GOT3 (cell line): ENCODE measurements around the gene PSMD13.
"Not testable (repeated sequence)": the region's sequence is repeated elsewhere in the genome, so short reads cannot be mapped to it uniquely, and the experiment has no call there.

Source experiments
- DNase-seq: peaks from one replicate; lab custom pipeline; 2025; ENCODE audit warnings: mixed read lengths; lab: John Stamatoyannopoulos, UW

PSMD13 gene

DNA sequence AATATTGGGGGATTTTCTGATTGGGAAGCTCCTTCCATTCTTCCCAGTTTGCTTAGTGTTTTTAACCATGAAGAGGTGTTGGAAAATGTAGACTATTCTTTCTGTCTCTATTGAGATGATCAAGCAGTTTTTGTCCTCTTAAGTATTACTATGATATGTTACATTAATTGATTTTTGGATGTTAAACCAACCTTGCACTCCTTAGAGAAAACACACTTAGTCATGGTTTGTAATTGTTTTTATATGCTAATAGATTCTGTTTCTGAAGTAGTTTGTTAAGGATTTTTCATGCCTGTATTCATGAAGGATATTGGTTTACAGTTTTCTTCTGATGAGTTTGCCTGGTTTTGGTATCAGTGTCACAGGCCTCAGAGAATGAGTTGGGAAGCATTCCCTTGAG is 39.4 kb downstream of the PSMD13 start:
- no peak for DNase-seq

DNA sequence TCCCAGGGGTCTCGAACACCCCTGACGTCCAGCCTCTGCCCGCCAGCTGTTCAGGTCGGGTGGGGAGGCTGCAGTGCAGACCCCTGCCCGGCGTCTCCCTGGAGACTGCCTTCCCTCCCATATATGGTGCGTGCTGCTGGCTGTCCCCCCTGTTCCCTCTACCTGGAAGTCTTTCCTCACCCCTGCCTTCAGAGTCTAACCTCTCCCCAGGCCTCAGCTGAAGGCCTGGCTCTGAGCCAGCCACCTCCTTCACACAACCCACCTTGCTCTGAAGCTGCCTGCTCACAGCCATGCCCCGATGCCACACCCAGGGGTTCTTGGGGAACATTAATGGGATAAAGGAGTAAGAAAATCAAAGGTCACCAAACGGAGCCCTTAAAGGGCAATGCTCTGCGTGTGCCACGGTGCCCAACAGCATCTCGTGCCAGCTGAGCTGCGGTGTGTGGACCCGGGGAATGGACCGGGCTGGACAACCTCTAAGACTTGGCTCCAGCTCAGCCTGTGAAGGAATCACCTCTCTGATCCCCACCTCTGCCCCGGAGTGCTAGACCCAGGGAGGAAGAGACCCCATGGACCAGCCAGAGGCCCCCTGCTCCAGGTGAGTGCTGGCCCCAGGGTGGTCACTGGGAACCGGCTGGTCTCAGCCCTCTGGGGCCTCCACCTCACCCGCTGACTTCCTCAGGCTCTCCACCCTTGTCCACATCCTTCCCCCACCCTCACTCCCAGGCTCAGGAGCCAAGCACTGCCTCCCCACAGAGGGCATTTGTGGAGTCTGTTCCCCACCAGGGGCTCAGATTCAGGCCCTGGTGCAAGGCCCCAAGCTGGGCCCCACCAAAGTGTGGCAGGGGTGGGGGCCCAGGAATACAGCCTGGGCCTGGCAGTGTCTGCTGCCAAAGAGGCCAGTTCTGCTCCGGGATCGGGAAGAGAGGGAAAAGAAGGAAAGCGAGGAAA is 41.5 kb downstream of the PSMD13 start, which contains the start of gene NLRP6:
TSS of gene NLRP6 (plus strand) at position 407 of the 951 bp plus-strand sequence. CDS start at position 570, 163 bp downstream.
- no peak for DNase-seq

DNA sequence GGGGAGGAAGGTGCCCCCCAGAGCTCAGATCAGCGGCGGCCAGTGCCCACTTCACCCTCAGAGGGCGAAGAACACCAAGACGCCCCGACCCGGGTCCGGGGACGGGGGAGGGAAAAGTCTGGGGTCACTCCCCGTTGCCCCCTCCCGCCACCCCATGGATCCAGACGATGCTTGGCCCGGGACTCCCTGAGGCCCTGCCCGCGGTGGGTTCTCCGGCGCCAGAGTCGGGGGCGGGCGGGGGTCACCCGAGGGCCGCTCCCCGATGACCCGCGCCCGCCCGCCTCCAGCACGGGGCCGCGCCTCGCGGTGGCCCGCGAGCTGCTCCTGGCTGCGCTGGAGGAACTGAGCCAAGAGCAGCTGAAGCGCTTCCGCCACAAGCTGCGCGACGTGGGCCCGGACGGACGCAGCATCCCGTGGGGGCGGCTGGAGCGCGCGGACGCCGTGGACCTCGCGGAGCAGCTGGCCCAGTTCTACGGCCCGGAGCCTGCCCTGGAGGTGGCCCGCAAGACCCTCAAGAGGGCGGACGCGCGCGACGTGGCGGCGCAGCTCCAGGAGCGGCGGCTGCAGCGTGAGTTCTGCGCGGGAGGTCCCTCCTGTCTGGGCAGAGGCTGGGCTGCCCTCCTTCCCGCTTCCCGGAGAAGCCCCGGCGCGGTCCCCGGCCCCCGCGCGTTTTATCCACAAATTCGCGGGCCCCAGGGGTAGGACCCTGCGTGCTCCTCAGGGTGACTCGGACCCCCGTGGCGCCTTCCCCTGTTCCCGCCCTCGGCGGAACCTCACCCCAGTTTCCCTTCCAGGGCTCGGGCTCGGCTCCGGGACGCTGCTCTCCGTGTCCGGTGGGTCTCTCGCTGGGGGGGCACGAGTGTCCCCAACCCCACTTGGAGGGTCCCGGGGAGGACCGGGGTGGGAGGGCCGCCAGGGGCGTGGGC is 42.5 kb downstream of the PSMD13 start:
- DNase-seq, result no peak

DNA sequence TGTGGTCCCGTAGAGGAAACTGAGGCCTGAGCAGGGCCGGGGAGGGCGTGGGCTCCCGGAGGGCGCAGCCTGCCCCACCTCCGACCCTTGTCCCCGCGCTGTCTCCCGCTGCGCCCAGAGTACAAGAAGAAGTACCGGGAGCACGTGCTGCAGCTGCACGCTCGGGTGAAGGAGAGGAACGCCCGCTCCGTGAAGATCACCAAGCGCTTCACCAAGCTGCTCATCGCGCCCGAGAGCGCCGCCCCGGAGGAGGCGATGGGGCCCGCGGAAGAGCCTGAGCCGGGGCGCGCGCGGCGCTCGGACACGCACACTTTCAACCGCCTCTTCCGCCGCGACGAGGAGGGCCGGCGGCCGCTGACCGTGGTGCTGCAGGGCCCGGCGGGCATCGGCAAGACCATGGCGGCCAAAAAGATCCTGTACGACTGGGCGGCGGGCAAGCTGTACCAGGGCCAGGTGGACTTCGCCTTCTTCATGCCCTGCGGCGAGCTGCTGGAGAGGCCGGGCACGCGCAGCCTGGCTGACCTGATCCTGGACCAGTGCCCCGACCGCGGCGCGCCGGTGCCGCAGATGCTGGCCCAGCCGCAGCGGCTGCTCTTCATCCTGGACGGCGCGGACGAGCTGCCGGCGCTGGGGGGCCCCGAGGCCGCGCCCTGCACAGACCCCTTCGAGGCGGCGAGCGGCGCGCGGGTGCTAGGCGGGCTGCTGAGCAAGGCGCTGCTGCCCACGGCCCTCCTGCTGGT is 43.4 kb downstream of the PSMD13 start:
- DNase-seq, result no peak

DNA sequence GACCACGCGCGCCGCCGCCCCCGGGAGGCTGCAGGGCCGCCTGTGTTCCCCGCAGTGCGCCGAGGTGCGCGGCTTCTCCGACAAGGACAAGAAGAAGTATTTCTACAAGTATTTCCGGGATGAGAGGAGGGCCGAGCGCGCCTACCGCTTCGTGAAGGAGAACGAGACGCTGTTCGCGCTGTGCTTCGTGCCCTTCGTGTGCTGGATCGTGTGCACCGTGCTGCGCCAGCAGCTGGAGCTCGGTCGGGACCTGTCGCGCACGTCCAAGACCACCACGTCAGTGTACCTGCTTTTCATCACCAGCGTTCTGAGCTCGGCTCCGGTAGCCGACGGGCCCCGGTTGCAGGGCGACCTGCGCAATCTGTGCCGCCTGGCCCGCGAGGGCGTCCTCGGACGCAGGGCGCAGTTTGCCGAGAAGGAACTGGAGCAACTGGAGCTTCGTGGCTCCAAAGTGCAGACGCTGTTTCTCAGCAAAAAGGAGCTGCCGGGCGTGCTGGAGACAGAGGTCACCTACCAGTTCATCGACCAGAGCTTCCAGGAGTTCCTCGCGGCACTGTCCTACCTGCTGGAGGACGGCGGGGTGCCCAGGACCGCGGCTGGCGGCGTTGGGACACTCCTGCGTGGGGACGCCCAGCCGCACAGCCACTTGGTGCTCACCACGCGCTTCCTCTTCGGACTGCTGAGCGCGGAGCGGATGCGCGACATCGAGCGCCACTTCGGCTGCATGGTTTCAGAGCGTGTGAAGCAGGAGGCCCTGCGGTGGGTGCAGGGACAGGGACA is 44.1 kb downstream of the PSMD13 start:
- DNase-seq, result no peak

DNA sequence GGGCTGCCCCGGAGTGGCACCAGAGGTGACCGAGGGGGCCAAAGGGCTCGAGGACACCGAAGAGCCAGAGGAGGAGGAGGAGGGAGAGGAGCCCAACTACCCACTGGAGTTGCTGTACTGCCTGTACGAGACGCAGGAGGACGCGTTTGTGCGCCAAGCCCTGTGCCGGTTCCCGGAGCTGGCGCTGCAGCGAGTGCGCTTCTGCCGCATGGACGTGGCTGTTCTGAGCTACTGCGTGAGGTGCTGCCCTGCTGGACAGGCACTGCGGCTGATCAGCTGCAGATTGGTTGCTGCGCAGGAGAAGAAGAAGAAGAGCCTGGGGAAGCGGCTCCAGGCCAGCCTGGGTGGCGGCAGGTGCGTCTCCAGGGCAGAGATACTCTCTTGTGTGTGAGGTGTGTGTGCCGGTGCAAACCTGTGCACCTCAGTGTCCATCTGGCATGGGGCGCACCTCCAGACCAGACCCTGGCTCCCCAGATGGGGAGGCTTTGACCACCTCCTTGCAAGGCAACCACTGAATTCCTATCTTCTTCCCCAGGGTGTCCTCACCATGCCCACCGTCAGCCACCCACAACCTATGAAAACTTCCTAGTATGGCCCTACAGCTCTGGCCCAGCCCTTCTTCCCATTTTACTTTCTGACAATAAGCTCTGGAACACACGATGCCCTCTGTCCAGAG is 44.8 kb downstream of the PSMD13 start:
- DNase-seq, result no peak

DNA sequence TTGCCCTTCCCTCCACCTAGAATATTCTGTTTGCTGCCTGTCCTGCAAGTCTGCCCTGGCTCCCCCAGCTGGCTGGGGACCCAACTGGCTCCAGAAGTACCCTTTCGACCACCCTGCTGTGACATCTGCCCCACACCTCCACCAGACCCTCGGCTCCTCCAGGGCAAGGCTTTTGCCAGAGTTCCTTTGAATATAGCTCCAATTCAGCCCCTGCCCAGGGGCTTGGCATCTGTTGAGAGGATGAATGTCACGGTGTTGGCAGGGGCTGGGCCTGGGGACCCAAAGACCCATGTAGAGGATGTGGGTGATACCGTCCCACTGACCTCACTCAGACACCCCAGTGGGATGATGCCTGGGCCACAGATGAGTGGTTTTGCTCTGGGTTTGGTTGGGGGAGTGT is 45.4 kb downstream of the PSMD13 start:
- DNase-seq, result no peak

DNA sequence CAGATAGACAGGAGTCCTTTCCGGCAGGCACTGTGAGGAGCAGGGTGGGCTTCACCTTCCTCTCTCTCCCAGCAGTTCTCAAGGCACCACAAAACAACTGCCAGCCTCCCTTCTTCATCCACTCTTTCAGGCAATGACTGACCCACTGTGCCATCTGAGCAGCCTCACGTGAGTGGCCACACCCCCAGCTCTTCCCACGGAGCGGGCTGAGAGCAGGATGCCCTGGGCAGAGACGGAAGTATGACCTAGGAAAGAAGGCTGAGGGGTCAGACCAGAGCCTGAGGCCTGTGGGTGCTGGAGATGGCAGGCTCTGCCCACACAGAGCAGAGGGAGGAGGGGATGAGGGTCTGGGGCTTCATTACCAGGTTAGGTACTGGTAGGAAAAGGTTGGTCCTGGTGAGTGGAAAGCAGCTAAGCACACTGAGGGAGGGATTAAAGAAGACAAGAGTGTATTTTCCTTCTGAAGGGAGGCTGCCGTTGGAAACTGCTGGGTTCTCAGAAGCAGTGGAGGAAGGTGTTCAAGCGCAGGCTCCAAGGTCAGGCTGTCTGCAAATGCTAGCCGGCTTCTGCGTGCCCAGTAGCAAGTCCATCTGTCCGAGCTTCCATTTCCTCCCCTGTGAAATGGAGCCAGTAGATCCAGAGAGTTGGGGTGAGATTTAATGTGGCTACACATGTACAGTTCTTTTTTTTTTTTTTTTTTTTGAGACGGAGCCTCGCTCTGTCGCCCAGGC is 46.0 kb downstream of the PSMD13 start:
- no peak for DNase-seq

DNA sequence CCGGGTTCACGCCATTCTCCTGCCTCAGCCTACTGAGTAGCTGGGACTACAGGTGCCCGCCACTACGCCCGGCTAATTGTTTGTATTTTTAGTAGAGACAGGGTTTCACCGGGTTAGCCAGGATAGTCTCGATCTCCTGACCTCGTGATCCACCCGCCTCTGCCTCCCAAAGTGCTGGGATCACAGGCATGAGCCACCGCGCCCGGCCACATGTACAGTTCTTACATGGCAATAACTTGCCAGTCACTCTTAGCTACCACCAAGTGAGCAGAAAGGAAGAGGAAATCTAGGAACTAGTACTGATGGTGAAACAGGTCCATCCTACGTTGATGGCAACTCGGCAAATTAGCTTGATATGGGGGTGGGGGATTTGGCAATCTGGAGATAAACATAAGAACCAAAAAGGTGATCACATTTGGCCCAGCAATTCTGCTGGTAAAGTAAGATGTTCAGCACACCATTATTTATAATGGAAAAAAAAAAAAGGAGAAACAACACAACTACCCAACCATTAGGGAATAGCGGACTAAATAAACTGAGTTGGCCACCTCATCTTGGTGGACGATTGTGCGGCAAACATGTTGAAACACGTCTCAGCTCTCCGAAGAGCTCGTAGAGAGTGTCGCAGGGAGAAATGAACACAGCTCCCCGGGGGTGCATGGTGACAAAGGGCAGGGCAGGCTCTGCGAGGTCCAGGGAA is 46.8 kb downstream of the PSMD13 start:
- DNase-seq, result no peak

DNA sequence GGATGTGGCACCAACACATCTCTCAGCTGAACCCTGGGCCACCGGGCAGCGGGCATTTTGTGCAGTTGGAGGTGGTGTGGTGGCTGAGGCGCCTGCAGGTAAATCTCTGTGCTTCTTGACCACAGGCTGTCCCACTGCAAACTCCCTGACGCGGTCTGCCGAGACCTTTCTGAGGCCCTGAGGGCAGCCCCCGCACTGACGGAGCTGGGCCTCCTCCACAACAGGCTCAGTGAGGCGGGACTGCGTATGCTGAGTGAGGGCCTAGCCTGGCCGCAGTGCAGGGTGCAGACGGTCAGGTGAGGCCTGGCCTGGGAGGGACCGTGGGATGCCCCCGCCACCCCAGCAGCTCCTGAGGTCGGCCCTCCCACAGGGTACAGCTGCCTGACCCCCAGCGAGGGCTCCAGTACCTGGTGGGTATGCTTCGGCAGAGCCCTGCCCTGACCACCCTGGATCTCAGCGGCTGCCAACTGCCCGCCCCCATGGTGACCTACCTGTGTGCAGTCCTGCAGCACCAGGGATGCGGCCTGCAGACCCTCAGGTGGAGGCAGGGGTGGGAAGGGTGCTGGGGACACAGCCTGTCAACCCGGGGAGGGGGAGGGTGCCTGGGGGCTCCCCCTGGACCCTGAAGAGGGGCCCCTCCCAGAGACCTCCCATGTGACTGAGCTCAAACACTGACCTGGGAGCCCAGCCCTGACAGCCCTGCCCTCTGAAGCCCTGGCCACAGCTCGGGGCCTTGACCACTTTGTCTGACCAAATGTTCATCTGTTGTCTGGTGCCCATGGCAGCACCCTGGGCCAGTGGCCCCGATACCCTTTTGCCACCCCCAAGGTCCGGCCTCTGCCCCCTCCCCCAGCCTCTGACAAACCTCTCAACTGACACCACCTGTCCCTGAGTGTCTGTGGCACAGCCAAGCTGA is 47.6 kb downstream of the PSMD13 start:
- no peak for DNase-seq

DNA sequence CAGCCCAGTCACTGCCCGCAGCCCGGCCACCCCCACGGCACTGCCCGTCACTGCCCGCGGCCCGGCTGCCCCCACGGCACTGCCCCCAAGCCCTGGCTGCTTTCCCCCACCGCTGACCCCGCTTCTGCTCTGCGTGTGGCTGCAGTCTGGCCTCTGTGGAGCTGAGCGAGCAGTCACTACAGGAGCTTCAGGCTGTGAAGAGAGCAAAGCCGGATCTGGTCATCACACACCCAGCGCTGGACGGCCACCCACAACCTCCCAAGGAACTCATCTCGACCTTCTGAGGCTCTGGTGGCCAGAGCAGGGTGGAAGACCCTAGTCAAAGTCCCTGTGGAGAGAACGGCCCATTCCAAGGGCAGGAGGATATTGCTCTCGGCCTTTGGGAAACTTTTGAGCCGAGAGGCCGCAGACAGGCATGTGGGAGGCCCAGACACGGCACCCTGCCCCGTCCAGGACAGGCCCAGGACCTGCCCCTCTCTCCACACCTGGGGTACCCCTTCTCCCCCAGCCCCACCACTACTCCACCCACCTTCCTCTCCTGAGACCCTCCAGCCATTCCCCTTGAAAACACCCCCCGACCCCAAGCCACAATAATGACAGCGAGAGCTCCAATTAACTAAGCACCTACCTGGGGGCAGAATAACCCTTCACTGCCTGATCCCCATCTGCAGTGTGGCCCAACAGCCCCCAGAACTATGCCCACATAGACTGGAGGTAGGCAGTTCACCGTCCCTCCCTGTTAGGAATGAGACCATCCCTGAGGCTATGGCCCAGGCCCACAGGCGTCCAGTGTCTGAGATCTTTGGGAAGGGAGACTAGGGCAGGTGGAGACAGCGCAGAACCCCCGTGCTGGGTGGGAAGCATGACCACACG is 48.5 kb downstream of the PSMD13 start:
- DNase-seq, result no peak

DNA sequence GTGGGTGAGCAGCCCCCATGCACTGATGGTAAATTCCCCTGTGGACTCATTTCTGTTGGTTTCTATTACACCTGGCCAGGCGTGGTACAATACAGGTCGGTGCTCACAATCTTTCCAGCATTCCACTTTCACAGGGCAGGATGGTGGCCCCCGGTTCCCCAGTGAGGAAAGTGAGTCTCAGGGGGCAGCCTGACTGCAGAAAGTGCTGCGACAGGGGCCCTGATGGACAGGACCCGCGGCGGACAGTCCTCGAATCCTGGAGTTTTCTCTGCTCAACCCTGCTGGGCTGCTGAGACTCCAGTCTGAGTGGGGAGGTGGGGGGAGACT is 49.1 kb downstream of the PSMD13 start:
- DNase-seq, result no peak

DNA sequence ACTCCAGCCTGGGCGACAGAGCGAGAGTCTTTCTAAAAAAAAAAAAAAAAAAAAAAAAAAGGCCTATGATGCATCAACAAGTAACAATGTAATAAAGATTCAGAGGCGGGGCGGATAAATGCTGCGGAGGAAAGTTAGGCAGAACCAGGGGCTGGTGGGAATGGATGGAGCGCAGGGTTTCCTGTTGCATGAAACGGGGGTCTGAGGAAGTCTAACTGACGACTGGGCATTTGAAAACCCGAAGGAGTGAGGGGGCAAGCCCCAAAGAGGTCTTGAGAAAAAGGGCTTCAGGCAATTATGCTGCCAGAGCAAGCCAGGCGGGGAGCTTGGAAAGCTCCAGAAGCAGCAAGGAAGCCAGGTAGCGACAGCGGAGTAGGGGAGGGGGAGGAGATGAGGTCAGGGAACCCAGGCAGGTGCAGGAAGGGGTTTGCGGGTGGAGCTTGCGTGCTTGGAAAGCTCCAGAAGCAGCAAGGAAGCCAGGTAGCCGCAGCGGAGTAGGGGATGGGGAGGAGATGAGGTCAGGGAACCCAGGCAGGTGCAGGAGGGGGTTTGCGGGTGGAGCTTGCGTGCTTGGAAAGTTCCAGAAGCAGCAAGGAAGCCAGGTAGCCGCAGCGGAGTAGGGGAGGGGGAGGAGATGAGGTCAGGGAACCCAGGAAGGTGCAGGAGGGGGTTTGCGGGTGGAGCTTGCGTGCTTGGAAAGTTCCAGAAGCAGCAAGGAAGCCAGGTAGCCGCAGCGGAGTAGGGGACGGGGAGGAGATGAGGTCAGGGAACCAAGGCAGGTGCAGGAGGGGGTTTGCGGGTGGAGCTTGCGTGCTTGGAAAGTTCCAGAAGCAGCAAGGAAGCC is 50.4 kb downstream of the PSMD13 start:
- not testable (repeated sequence) for DNase-seq

DNA sequence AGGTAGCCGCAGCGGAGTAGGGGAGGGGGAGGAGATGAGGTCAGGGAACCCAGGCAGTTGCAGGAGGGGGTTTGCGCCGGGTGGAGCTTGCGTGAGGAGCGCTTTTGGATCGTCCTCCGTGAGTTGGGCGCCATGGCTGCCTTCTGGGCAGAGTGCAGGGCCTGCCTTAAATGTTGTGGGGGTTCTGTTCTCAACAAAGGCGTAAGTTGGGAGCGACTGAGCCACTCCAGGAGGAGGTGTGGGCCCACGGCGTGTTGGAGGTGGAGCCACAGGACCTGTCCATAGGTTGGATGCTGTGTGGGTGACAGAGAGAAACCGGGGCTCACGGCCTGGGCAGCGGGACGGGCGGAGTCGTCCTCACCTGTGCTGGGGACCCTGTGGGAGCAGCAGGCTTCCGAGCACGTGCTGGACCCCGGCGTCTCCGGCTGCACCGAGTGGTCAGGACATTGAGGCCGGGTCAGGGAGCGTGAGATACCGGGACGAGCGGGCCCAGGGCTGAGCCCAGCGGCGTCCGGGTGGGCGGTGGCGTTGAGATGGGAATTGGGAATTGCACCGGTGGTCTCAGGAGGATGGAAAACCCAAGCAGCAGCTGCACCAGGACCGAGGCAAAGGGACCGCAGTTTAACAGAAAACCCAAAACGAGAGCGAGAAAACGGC is 51.2 kb downstream of the PSMD13 start:
- no peak for DNase-seq

DNA sequence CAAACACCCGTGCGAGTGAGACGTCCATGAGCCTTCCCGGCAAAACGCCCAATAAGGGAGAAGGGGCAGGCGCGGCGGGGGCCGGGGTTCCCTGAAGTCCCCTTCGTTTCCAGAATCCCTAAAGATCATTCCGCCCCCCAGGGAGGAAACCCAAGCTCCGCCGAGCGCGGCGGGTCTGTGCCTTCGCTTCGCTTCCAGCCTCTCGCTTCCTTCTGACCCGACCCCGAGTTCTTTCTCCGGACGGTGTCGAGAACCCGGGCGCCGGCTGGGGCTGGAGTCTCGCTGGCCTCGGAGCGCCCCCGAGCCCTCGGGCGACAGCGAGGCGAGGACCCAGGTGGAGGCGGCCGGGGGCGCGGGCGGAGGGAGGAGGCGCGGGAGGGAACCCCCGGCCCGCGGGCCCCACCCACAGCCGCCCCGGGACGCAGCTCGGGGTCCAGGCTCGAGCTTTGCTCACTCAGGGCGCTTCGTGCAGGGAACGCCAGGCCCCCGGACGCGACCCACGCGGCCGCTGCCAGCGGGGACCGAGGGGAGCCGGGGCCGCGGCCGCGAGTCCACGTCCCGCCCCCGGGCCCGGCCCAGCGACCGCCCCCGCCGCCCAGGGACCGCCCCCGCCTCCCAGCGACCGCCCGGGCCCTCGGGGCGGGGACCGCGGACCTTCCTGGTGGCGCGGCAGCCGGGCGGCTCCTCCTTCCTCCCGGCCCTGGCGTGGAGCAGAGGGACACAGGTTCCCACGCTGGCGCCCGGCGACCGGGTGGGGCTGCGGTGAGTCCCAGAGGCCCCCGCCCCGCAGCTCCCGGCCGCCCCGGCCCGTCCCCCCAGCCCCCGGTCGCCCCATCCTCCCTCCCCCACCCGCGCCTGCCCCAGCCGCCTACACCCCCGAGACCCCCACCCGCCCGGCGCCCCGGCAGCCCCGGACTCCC is 52.0 kb downstream of the PSMD13 start, which contains the start of gene PGGHG:
TSS of gene PGGHG (plus strand) at position 649 of the 920 bp plus-strand sequence. CDS start 691 bp downstream, outside the sequence.
- DNase-seq, result no peak
